GM18517 (cell line): ENCODE results near the gene ACD.

Experiments
- ATAC-seq: cut with Tn5 transposase; IDR thresholded peaks from one replicate; pipeline ENCODE4 v1.9.1; 2021; ENCODE audit warnings: mild to moderate bottlenecking, moderate library complexity; ENCODE audit not compliant: unreplicated experiment

ACD gene

DNA sequence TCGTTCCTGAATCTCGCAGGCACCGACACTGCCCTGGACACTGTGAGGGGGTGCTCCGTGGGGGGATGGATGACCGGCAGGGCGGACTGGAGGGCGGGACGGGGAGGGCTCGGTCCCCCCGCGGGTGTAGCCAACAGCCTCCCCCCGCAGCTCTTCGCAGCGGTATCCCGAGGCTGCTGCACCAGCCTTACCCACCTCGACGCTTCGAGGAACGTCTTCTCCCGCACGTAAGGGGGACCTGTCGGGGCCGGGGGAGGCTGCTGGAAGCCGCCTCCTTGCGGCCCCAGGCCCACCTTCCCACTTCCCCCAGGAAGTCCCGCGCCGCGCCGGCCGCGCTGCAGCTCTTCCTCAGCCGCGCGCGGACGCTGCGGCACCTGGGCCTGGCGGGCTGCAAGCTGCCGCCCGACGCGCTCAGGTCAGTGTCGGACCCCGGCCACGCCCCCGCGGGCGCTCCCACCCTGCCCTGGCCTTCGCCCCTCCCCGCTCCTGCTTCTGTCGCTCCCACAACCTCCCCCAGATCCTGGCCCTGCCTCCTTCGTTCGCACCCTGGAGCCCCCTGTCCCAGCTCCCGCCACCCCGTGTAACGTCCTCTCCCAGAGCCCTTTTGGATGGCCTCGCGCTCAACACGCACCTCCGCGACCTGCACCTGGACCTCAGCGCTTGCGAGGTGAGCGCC is 11.8 kb downstream of the ACD start:
- no peak for ATAC-seq

DNA sequence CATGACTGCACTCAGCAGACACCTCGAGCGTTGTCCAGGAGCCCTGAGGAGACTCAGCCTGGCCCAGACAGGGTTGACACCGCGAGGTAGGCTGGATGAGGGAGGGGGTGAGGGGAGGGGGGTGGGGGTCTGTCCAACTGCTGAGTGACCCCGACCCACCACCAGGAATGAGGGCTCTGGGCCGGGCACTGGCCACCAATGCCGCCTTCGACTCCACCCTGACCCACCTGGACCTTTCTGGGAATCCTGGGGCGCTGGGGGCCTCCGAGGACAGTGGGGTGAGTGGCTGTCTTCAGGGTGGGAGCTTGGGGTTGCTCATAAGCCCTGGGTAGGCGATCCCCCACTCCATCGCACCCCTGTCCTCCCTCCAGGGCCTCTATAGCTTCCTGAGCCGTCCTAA is 12.4 kb downstream of the ACD start:
- ATAC-seq, result no peak

DNA sequence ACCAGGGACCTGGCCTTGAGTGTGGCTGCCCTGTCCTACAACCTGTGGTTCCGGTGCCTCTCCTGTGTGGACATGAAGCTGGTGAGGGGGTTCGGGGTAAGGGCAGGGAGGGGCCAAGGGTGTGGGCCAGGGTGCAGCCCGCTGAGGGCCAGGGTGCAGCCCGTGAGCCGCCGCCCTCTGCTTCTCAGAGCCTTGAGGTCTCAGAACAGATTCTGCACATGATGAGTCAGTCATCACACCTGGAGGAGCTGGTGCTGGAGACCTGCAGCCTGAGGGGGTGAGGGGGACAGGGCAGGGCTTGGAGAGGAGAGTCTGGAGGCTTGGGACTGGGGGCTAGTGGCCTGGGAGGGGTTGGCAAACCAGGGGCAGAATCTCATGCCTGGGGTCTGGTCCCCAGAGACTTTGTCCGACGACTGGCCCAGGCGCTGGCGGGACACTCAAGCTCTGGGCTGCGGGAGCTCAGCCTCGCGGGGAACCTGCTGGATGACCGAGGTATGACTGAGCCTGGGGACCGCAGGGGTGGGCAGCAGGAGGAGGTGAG is 12.9 kb downstream of the ACD start:
- no peak for ATAC-seq

DNA sequence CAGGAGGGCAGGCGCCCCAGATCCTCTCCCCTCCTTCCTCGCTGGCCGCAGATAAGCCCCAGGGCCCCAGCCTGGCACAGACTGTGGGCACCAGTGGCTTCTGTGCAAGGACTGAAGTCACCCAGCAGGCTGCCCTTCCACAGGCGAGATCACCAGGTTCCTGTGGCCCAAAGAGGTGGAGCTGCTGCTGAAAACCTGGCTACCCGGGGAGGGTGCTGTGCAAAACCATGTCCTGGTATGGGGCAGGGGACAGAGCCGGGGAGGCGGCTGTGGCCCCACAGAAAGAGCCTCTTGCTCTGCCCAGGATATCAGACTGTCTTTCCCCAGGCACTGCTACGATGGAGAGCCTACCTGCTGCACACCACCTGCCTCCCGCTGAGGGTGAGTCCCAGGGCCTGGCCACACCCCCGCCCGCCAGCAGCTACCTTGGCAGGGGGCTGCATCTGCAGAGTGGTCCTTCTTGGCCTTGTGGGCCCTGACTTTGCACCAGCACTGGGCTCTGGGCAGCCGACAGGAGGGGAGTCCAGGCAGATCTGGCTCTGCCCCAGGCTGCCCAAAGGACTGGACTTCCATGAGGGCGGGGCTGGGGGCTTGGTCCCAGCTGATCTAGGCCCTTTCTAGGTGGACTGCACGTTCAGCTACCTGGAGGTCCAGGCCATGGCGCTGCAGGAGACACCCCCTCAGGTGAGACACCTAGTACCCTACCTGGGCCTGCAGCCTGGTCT is 14.5 kb downstream of the ACD start:
- ATAC-seq, result peak; percentile 9

DNA sequence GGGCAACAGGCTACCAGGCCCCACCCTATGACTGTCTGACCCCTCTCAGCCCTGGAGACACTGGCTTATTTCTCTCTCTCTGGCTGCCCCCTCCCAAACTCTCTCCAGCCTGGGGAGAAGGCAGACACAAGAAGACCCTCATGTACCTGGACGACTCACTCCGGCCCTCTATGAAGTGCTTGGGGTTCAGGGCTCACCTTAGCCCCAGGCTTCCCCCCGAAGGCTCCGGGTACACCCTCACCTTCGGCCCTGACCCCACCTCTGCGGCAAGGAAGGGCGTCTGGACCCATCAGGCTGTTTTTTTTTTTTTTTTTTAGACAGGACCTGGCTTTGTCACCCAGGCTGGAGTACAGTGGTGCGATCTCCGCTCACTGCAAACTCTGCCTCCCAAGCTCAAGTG is 16.0 kb downstream of the ACD start:
- ATAC-seq, result no peak

DNA sequence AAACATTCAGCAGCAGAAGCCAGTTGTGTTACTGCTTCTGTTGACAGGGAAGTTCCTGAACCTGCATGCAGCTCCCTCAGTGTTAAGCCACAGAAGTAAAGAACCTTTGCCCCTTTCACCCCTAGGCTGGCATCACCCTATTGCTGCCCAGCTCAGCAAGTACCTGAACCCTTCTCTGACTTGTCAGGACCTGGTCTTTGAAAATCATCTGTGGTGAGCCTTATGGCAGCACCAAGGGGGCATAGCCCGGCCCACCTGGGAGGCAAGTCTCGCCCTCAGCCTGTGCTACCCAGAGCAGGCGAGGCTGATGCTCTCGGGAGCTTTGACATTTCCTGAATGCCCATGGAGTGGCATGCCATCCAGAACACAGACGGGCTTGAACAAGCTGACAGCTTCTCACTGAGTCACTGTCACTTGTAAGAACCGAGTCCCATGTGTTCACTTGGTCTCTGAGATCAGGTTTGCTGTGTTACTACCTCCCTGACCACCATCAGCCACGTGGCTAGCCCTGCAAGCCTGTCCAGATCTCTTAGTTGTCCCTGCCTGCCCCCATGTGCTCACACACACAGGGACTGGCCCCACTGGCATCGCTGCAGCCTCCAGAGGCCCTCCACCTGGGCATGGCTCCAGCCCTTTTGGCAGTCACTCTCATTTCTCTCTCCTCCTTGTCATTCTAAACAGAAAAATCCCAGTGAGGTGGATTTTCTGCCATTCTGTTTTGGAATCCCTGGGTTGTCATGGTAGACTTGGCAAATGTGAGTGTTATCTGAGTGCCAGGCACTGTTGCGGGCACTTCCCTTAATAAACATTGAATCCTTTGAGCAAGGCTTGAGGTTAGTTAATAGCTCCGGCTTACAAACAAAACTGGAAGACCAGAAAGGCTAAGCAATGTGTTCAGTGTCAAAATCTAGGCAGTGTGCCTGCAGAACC is 18.0 kb downstream of the ACD start:
- no peak for ATAC-seq

DNA sequence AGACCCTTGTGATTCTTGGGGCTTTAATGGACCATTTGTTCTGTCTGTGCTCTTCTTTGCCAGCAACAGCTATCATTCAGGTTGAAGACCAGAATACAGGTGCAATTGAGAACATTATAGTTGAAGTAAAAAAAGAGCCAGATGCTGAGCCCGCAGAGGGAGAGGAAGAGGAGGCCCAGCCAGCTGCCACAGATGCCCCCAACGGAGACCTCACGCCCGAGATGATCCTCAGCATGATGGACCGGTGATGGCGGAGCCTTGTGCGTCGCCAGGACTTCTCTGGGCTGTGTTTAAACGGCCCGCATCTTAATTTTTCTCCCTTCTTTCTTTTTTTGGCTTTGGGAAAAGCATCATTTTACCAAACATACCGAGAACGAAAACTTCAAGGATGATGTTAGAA is 22.4 kb downstream of the ACD start:
- no peak for ATAC-seq

DNA sequence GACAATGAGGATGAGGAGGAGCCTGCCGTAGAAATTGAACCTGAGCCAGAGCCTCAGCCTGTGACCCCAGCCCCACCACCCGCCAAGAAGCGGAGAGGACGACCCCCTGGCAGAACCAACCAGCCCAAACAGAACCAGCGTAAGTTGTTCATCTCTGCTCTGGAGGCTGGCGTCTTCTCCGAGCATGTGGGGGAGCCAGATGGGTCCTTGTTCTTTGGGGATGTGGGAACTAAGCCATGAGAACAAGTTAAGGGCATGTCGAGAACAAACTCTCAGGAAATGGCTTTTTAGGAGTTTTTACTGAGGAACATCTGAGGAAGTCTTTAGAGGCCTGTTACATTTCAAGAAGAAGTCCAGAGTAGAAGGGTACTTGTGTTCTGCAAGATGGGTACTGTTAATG is 23.3 kb downstream of the ACD start:
- no peak for ATAC-seq

DNA sequence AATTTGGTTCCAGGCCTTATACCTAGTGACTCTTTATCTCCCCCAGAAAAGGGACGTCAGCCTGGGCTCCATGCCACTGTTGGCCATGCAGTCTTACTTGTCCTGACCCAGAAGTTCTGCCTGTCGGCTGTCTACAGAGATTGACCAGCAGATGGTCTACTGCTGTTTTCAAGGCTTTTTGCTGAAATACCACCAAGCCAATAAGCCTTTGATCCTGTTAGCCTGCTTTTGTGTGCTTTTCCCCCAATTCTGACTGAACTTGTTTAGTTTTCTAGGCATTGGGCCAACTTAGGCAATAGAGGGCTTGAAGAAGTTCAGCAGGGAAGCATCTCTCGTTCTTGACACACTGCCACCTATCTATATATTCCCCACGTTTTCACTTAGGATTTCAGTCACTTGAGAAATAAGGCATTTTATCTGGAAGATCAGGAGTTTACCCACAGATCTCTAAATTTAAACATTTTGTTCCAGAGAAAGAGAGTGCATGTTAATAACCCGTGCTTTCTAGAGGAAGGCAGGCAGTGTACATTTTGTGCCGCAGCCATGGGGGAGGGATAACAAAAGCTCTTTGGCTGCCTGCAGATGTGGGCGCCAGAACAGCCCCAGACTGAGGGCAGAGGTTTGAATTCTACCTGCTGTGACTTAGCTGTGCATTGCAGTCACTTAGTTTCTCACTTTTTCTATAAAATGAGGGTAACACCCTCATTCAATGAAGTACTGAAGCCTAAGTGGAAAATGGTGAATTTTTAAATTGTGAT is 27.5 kb downstream of the ACD start:
- ATAC-seq, result no peak

DNA sequence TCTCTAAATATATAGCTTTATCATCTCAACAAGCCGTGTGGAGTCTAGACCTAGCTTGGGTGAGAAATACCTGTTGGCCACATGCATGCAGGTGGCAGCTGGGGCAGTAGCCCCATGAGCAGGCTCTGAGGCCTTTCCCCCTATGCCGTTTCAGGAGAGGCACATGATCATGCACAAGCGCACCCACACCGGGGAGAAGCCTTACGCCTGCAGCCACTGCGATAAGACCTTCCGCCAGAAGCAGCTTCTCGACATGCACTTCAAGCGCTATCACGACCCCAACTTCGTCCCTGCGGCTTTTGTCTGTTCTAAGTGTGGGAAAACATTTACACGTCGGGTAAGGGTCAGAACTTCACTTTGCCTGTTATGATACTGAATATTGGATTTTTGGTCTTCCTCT is 31.8 kb downstream of the ACD start:
- ATAC-seq, result no peak

DNA sequence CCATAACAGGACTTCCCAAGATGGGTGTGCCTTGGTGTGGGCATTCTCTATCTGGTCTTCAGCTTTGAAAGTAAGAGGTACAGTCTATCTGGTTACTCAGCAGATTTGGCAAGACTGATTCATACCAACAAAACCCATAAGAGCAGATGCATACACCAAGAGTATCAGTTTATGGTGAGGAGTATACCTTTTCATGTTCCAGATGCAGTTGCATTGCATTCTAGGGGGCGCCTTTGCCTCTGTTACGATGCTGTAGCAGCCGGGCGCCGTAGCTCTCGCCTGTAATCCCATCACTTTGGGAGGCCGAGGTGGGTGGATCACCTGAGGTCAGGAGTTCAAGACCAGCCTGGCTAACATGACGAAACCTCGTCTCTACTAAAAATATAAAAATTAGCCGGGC is 46.3 kb downstream of the ACD start:
- no peak for ATAC-seq

DNA sequence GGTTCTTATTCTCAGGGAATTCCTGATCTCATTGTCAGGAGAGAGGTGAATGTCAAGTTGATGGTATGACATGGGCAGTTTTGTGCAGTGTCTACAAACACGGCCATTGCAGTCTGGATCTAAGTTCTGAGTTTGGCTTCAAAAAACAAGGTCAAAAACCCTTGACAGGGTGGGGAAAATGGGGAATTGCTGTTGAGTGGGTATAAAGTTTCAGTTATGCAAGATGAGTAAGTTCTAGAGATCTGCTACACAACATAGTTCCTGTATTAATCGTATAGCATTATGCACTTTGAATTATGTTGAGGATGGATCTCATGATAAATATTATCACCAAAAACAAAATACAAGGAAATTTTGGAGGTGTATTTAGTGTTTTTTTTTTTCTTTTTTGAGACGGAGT is 51.7 kb downstream of the ACD start:
- ATAC-seq, result no peak
